HEK293 (cell line): ENCODE data around the gene KIF3B.

ENCODE experiments used
- CTCF ChIA-PET: fragments of 350-600 bp; formaldehyde crosslinking; extraction: SDS; loops from one replicate; lab custom pipeline; 2021; ENCODE audit warnings: antibody characterized with exemption; lab: Yijun Ruan, JAX
- POLR2A ChIA-PET: fragments of 300-600 bp; formaldehyde crosslinking; extraction: SDS; loops from one replicate; lab custom pipeline; 2020; ENCODE audit warnings: antibody characterized with exemption, inconsistent platforms; lab: Yijun Ruan, JAX
- H3K27ac ChIP-seq: fragments of 200-500 bp; sonication (Bioruptor generic); 2 replicates; pipeline ENCODE4 v1.5.1; 2014; ENCODE audit warnings: low read depth, low read length, control low read depth, inconsistent platforms; ENCODE audit errors: extremely low read depth
- H3K36me3 ChIP-seq, 2 experiments: fragments of 200-500 bp in 1 of 2; sonication (Bioruptor generic) in 1 of 2; 1 replicate in 1 of 2; 2 replicates in 1 of 2; pipeline ENCODE4 v1.5.1; 2014 to 2017; ENCODE audit warnings: inconsistent platforms in 2 of 2, low read length in 2 of 2; ENCODE audit not compliant: control insufficient read depth in 2 of 2, insufficient read depth in 1 of 2
- H3K4me1 ChIP-seq: fragments of 200-500 bp; sonication (Bioruptor generic); 2 replicates; pipeline ENCODE4 v1.5.1; 2014; ENCODE audit warnings: mild to moderate bottlenecking, low read length, inconsistent platforms; ENCODE audit not compliant: control insufficient read depth, insufficient read depth
- H3K4me3 ChIP-seq: 2 replicates; pipeline ENCODE4 v1.5.1; 2011; ENCODE audit warnings: low read depth, mild to moderate bottlenecking, control low read depth, low read length, moderate library complexity
- H3K9me3 ChIP-seq: fragments of 200-500 bp; sonication (Bioruptor generic); 2 replicates; pipeline ENCODE4 v1.5.1; 2014; ENCODE audit warnings: low read depth, low read length, inconsistent platforms; ENCODE audit not compliant: control insufficient read depth, insufficient read depth
- BCL11B ChIP-seq: fragments of 450-650 bp; formaldehyde crosslinking; IDR thresholded peaks from 2 replicates; pipeline ENCODE4 v1.5.1; 2016; ENCODE audit warnings: low read depth, missing biosample characterization, missing genetic modification characterization
- GLIS1 ChIP-seq: fragments of 450-650 bp; formaldehyde crosslinking; IDR thresholded peaks from 2 replicates; pipeline ENCODE4 v1.5.1; 2016; ENCODE audit warnings: missing biosample characterization, missing genetic modification characterization
- KLF8 ChIP-seq: fragments of 450-650 bp; formaldehyde crosslinking; IDR thresholded peaks from 2 replicates; pipeline ENCODE4 v1.5.1; 2016; ENCODE audit warnings: missing biosample characterization, missing genetic modification characterization
- SP2 ChIP-seq: fragments of 450-650 bp; formaldehyde crosslinking; IDR thresholded peaks from 2 replicates; pipeline ENCODE4 v1.5.1; 2016; ENCODE audit warnings: missing biosample characterization, missing genetic modification characterization
- TRIM28 ChIP-seq: IDR thresholded peaks from 2 replicates; pipeline ENCODE4 v1.6.1; 2011; ENCODE audit warnings: low read length, control low read depth, borderline replicate concordance
- YY1 ChIP-seq: fragments of 450-650 bp; formaldehyde crosslinking; IDR thresholded peaks from 2 replicates; pipeline ENCODE4 v1.5.1; 2018; ENCODE audit warnings: missing biosample characterization, missing genetic modification characterization
- ZFP37 ChIP-seq: fragments of 450-650 bp; formaldehyde crosslinking; IDR thresholded peaks from 2 replicates; pipeline ENCODE4 v1.5.1; 2016; ENCODE audit warnings: missing biosample characterization, missing genetic modification characterization
- ZNF114 ChIP-seq: fragments of 450-650 bp; formaldehyde crosslinking; IDR thresholded peaks from 2 replicates; pipeline ENCODE4 v1.5.0; 2017; ENCODE audit warnings: missing biosample characterization, missing genetic modification characterization
- ZNF175 ChIP-seq: fragments of 450-650 bp; formaldehyde crosslinking; IDR thresholded peaks from 2 replicates; pipeline ENCODE4 v1.5.1; 2016; ENCODE audit warnings: missing biosample characterization, missing genetic modification characterization
- ZNF214 ChIP-seq: fragments of 450-650 bp; formaldehyde crosslinking; IDR thresholded peaks from 2 replicates; pipeline ENCODE4 v1.5.1; 2017; ENCODE audit warnings: missing biosample characterization, mild to moderate bottlenecking, missing genetic modification characterization, borderline replicate concordance
- ZNF416 ChIP-seq: fragments of 450-650 bp; formaldehyde crosslinking; IDR thresholded peaks from 2 replicates; pipeline ENCODE4 v1.5.1; 2016; ENCODE audit warnings: missing biosample characterization, missing genetic modification characterization
- ZSCAN16 ChIP-seq: fragments of 450-650 bp; formaldehyde crosslinking; IDR thresholded peaks from 2 replicates; pipeline ENCODE4 v1.5.1; 2016; ENCODE audit warnings: missing biosample characterization, missing genetic modification characterization
- TF ChIP-seq, protein P1 (sequence below): fragments of 450-650 bp; formaldehyde crosslinking; IDR thresholded peaks from 2 replicates; pipeline ENCODE4 v1.5.1; 2017; ENCODE audit warnings: missing biosample characterization, missing genetic modification characterization
- TF ChIP-seq, protein P2 (sequence below): IDR thresholded peaks from 2 replicates; pipeline ENCODE4 v1.6.1; 2011; ENCODE audit warnings: mild to moderate bottlenecking, low read depth, low read length, borderline replicate concordance
- TF ChIP-seq, protein P3 (sequence below): fragments of 450-650 bp; formaldehyde crosslinking; IDR thresholded peaks from 2 replicates; pipeline ENCODE4 v1.5.1; 2016; ENCODE audit warnings: missing biosample characterization, missing genetic modification characterization
- TF ChIP-seq, protein P4 (sequence below): fragments of 450-650 bp; IDR thresholded peaks from 2 replicates; pipeline ENCODE4 v1.5.1; 2018; ENCODE audit warnings: missing biosample characterization, mild to moderate bottlenecking, missing genetic modification characterization

The KIF3B gene

DNA sequence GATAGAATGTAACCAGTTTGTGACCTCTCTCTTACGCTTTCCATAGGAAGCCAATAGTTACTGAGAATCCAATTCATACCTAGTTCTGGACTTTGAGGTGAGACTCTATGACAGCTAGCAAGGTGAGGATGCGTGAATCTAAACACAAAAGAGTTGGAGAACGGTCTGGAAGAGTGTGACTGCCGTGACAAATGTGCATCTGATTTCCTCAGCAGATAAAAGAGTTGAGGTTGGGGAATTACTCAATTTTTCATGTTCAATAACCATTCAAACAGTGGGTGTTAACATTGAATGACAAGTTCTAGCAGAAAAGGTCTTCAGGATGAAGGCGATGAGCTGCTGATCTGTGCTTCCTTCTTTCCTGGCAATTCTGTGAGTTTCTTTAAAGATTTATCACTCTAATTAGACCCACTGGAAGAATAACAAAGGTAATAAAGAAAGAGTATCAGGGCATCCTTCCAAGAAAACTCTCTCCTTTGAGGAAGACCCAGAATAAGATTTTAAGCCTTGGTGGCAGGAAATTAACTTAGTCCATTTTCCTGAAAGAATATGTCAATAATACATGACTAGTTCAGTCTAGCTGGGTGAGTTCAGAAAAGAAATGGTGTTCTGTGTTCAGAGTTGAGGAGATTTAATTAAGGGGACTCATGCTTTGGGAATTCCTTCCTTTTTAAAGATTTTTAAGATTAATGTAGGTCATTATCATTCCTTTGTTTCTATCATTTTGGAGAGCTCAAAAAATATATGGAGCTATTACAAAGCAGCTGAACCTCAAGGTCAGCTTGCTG, 24.5 kb downstream of the KIF3B start:
- ChIA-PET CTCF (interaction anchor here (1.1 kb wide), 1 partner anchor 26 kb away, joined by 4 read pairs; no protein-coding TSS in a partner anchor), POLR2A (no interaction called here)
- no peaks in the 10 kb centered on the region; a peak in 1 of 3 replicates for H3K36me3 ChIP-seq
- no peak overlapping the region for H3K27ac ChIP-seq
- H3K9me3 ChIP-seq = no peaks in the 10 kb centered on the region
- no peak overlapping the region for H3K4me3 ChIP-seq
- no peak for TF ChIP-seq ZSCAN16 (tag by site-specific recombination)
- TF ChIP-seq, protein P1, sequence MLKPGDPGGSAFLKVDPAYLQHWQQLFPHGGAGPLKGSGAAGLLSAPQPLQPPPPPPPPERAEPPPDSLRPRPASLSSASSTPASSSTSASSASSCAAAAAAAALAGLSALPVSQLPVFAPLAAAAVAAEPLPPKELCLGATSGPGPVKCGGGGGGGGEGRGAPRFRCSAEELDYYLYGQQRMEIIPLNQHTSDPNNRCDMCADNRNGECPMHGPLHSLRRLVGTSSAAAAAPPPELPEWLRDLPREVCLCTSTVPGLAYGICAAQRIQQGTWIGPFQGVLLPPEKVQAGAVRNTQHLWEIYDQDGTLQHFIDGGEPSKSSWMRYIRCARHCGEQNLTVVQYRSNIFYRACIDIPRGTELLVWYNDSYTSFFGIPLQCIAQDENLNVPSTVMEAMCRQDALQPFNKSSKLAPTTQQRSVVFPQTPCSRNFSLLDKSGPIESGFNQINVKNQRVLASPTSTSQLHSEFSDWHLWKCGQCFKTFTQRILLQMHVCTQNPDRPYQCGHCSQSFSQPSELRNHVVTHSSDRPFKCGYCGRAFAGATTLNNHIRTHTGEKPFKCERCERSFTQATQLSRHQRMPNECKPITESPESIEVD (tag by site-specific recombination) = peak; percentile 34; the same call in 1 of the 2 replicates
- TF ChIP-seq SP2 (tag by site-specific recombination) = no peak
- no peak for TF ChIP-seq YY1 (tag by site-specific recombination)
- H3K4me1 ChIP-seq = no peaks in the 10 kb centered on the region

DNA sequence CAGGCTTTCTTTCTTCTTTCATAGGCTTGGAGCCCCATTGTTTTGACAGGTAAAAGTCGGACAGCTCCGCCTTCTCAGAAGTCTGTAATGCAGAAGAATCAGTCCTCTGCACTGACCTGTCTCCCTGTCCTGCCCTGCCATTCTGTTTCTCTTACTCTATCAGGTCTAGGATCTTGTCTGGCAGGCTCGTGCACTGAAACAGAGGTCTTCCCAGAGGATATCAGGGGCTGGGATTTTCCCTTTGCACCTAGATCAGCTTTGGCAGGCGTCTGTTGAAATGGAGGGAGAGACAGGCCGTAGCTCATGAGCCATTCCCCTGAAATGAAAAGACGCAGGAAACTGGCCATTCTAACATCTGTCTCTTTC, 25.0 kb downstream of the KIF3B start:
- CTCF ChIA-PET = no interaction called here
- H3K4me3 ChIP-seq = no peak overlapping the region
- no peaks in the 10 kb centered on the region for H3K9me3 ChIP-seq
- H3K27ac ChIP-seq = no peak overlapping the region
- no peaks in the 10 kb centered on the region for H3K4me1 ChIP-seq
- POLR2A ChIA-PET = no interaction called here
- H3K36me3 ChIP-seq = no peaks in the 10 kb centered on the region; a peak in 1 of 3 replicates
- TF ChIP-seq ZNF114 (tag by site-specific recombination) (no peak), GLIS1 (no peak), ZNF416 (no peak), TRIM28 (no peak), ZNF175 (tag by site-specific recombination) (no peak), KLF8 (tag by site-specific recombination) (no peak), BCL11B (tag by site-specific recombination) (no peak), ZNF214 (tag by site-specific recombination) (no peak)
- TF ChIP-seq, protein P2, sequence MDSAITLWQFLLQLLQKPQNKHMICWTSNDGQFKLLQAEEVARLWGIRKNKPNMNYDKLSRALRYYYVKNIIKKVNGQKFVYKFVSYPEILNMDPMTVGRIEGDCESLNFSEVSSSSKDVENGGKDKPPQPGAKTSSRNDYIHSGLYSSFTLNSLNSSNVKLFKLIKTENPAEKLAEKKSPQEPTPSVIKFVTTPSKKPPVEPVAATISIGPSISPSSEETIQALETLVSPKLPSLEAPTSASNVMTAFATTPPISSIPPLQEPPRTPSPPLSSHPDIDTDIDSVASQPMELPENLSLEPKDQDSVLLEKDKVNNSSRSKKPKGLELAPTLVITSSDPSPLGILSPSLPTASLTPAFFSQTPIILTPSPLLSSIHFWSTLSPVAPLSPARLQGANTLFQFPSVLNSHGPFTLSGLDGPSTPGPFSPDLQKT = no peak
- TF ChIP-seq, protein P3, sequence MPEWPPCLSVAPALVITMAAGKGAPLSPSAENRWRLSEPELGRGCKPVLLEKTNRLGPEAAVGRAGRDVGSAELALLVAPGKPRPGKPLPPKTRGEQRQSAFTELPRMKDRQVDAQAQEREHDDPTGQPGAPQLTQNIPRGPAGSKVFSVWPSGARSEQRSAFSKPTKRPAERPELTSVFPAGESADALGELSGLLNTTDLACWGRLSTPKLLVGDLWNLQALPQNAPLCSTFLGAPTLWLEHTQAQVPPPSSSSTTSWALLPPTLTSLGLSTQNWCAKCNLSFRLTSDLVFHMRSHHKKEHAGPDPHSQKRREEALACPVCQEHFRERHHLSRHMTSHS = no peak

DNA sequence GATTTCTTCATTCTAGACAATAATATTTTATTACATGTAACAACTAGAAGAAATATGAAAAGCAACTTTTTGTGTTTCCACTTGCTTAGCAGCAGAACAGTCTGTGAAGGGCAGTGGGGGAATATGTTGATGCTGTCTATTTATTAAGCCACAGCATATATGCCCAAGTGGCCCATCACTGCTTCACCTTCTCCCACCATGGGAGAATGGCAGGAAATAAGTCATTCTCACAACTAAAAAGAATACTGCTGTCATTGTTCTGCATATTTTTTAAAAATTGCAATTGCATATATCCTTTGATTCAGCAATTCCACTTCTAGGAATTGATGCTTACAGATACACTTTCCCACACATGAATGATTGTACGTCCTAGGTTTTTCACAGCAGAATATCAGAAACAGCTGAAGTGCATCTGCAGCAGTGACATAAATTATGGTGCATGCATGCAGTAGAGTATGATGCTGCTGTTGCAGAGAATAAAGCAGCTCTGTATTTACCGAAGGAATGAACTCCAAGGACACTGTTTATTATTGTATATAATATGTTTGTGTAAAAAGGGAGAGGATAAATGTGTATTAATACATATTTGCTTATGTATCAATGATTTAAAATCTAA, 26.8 kb downstream of the KIF3B start:
- H3K36me3 ChIP-seq = no peaks in the 10 kb centered on the region; a peak in 1 of 3 replicates
- H3K4me3 ChIP-seq = no peak overlapping the region
- no peaks in the 10 kb centered on the region for H3K9me3 ChIP-seq
- ChIA-PET POLR2A (no interaction called here), CTCF (no interaction called here)
- H3K27ac ChIP-seq = no peak overlapping the region
- no peaks in the 10 kb centered on the region for H3K4me1 ChIP-seq
- TF ChIP-seq, protein P4, sequence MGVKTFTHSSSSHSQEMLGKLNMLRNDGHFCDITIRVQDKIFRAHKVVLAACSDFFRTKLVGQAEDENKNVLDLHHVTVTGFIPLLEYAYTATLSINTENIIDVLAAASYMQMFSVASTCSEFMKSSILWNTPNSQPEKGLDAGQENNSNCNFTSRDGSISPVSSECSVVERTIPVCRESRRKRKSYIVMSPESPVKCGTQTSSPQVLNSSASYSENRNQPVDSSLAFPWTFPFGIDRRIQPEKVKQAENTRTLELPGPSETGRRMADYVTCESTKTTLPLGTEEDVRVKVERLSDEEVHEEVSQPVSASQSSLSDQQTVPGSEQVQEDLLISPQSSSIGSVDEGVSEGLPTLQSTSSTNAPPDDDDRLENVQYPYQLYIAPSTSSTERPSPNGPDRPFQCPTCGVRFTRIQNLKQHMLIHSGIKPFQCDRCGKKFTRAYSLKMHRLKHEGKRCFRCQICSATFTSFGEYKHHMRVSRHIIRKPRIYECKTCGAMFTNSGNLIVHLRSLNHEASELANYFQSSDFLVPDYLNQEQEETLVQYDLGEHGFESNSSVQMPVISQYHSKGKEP (tag by site-specific recombination) = peak; percentile 47; the same call in 1 of the 2 replicates
- no peak for TF ChIP-seq ZFP37
